Muscle of leg (tissue), 11 donors: ENCODE measurements around the gene NLGN3. TPM values are rescaled to one million over a fixed set of nuclear protein-coding genes. Genes with fewer than 3 reads are reported as not detected.

Experiments used
- DNase-seq: peaks from one replicate; pipeline ENCODE4 v3.0.0; 2013
- H3K27ac ChIP-seq: one replicate; pipeline ENCODE4 v1.5.1; 2013; ENCODE audit warnings: mild to moderate bottlenecking, low read length, control low read depth
- H3K27me3 ChIP-seq: one replicate; pipeline ENCODE4 v1.6.1; 2013; ENCODE audit warnings: low read length; ENCODE audit not compliant: control insufficient read depth, insufficient read depth
- H3K36me3 ChIP-seq: one replicate; pipeline ENCODE4 v1.6.1; 2013; ENCODE audit warnings: low read length; ENCODE audit not compliant: control insufficient read depth, insufficient read depth
- H3K4me1 ChIP-seq: one replicate; pipeline ENCODE4 v1.6.1; 2013; ENCODE audit warnings: low read length; ENCODE audit not compliant: control insufficient read depth, insufficient read depth
- H3K4me3 ChIP-seq: one replicate; pipeline ENCODE4 v1.5.1; 2013; ENCODE audit warnings: low read length, control low read depth
- H3K9me3 ChIP-seq: replicated peaks from 2 replicates; pipeline ENCODE4 v1.6.1; 2013; ENCODE audit warnings: low read depth, low read length; ENCODE audit not compliant: control insufficient read depth
- WGBS: methylation state at CpG from one replicate; pipeline ENCODE4 v1.1.5; 2013; ENCODE audit warnings: missing lambda C conversion rate; ENCODE audit not compliant: insufficient coverage; 5-methylcytosine and 5-hydroxymethylcytosine counted together
- polyA plus RNA-seq, 8 donors: library from polyadenylated mRNA; unstranded; fragments of 120-200 nt; gene quantifications; one replicate each; pipeline versions ENCODE4 v1.2.1 to v1.2.3, GENCODE V29; 2013; ENCODE audit warnings: inconsistent platforms in 1 of 8, low replicate concordance in 1 of 8; ENCODE audit not compliant: insufficient read length in 8 of 8, insufficient read depth in 1 of 8
- total RNA-seq: library from RNA; stranded (reverse); fragments of 120-200 nt; gene quantifications from one replicate; pipeline ENCODE4 v1.2.4, GENCODE V29; 2013

The NLGN3 gene
- total and polyA plus RNA-seq, 9 donors, result 1.9 to 7.8 (median 3.5) TPM

DNA sequence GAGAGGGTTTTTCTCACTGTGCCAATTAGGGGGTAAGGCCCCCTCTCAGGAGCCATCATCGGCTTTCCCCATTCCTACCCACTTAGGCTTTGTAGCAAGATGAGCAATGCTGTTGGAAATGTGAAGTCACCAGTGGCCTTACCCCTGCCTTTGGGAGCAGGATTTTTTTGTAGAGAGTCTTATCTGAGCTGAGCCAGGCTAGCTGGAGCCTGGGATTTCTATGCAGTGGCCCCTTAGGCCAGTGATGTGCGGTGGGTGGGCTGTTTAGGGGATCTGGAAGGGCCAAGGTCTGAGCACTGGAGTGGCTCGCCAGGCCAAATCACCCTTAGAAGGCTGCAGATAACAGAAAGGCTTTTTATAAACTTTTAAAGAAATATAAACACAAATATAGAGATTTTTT is 42.3 kb upstream of the NLGN3 start:
- WGBS, result 20% methylated on average over 1 of the region's 3 CpGs
- Histone ChIP-seq H3K27ac (peak overlapping the region; percentile 89), H3K4me3 (no peak overlapping the region), H3K36me3 (no peaks in the 10 kb centered on the region), H3K4me1 (peaks cover 50% of the 10 kb centered on the region), H3K9me3 (no peaks in the 10 kb centered on the region), H3K27me3 (peaks cover 11% of the 10 kb centered on the region)
- no peak for DNase-seq

DNA sequence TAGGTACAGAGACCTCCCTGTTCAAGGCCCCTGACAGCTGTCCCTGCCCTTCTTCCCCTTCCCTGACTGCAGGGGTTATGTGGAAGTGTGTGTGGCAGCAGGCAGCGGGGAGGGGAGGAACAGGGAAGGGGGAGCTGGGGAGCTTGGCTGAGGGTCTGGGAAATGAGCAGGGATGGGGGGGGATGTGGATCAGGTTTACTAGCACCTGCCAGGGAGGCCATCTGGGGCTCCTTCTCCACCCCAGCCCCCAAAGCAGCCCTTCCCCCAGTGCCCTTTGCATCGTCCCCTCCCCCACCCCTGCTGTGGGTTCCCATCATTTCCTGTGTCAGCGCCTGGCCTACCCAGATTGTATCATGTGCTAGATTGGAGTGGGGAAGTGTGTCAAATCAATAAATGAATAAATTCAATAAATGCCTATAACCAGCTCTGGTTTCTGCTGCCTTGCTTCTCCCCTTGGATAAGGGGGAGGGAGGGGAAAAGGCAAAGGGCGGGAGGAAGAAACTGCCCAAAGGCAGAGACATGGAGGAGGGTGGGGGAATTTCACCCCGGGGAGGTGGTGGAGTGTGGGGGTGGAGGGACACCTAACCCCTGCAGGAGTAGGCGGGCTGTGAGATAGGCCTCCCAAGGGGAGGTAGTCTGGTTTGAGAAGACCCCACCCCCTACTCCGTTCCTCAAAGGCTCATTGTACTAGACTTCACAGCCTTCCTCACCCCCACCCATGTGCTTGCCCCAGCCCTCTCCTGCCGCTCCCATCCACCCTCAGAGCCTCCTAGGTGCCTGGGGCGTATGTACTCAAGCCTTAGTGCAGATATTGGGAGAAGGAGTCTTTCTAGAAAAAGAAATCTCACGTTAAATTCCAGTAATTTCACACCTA is 41.3 kb upstream of the NLGN3 start:
- H3K9me3 ChIP-seq, result no peaks in the 10 kb centered on the region
- no peaks in the 10 kb centered on the region for H3K36me3 ChIP-seq
- peak overlapping the region; percentile 89 for H3K27ac ChIP-seq
- no CpG with 5 or more reads among the region's 10 CpGs for WGBS
- peaks cover 59% of the 10 kb centered on the region for H3K4me1 ChIP-seq
- H3K4me3 ChIP-seq, result no peak overlapping the region
- DNase-seq, result peak; percentile 78
- H3K27me3 ChIP-seq, result peaks cover 6% of the 10 kb centered on the region

DNA sequence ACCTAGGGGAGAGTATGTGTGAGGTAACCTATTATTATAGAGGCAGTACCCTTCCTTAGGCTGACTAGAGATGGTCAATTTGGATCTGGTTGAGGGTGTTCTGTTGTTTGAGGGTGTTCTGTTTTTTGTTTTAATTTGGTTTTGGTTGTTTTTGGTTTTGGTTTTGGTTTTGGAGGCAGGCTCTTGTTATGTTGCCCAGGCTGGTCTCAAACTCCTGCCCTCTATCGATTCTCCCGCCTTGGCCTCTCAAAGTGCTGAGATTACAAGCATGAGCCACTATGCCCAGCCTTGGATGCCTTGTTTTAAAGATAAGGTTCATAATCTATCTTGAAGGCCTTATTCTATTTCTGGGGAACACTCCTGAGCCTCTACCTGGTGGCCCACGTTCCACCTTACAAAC is 39.0 kb upstream of the NLGN3 start:
- Histone ChIP-seq H3K27me3 (peaks cover 2% of the 10 kb centered on the region), H3K4me3 (no peak overlapping the region), H3K9me3 (no peaks in the 10 kb centered on the region), H3K36me3 (no peaks in the 10 kb centered on the region), H3K27ac (no peak overlapping the region), H3K4me1 (peaks cover 54% of the 10 kb centered on the region)
- no peak for DNase-seq
- 78% methylated on average over 3 of the region's 3 CpGs for WGBS

DNA sequence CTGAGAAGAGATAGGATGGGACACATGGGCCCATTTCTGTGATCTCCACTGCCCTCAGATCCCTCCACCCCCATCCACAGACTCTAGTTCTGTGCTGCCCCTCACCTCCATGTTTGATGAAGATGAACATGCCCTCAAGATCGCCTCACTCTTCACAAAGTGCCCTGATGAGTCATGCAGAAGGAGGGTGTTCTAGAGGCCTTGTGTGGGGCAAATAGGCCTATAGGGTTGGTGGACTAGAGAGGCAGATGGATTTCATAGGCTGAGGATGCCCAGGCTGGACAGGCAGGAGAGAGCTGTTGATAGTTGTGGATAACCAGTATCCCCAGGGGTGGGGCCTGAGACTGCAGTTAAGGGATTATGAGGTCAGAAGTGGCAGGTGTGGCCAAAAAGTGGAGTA is 38.2 kb upstream of the NLGN3 start, which contains the start of gene CXorf65:
TSS of gene CXorf65 (minus strand) at position 314 of the 400 bp plus-strand sequence. CDS start at position 130, 184 bp downstream.
- Histone ChIP-seq H3K4me1 (peaks cover 50% of the 10 kb centered on the region), H3K4me3 (no peak within 1 kb of the TSS), H3K27me3 (peaks cover 3% of the 10 kb centered on the region), H3K36me3 (no peaks in the 10 kb centered on the region), H3K27ac (no peak within 1 kb of the TSS), H3K9me3 (no peaks in the 10 kb centered on the region)
- DNase-seq, result no peak
- no CpG with 5 or more reads among the region's 1 CpG for WGBS

DNA sequence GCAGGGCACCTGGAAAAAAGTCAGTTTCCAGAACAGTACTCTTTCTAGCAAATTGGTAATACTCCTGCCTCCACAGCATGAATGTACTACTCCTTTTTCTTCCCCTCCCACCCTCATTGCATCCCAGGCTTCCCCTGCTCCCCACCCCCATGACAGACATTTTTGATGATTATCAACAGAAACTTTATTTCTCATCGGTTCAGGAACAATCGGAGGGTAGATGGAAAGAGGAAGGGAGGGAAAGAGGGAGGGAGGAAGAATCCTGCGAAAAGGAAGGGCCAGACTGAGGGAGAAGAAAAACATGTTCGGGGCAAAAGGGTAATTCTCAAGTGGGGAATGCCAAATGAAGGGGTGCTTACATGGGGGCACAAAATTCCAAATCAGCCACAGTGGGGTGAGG is 37.4 kb upstream of the NLGN3 start:
- peaks cover 45% of the 10 kb centered on the region for H3K4me1 ChIP-seq
- H3K36me3 ChIP-seq, result no peaks in the 10 kb centered on the region

DNA sequence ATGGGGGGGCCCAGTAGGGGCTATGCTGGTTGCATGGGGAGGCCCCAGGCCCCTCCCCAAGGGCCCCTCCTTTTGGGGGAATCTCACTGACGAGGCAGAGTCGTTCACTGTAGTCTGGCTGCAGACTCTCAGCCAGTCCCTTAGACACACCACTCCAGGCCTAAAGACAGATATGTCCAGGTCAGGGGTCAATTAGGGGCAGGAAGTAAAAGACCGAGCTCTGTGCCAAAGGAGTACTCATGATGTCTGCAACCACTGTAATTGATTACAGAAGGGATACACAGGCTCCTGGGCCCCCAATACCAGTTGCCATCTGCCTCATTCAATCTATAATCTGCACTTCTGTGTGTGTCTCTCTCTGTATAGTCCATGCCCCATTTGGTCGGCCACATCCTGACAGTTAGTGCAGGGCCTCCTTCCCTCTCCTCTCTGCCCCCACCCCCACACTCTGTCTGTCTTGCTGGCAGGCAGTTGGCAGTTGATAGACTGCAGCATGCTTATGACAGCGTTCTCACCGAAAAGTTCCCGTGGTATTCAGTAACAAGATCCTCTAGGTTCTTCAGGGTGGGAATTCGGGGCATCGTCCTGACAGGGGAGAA is 36.8 kb upstream of the NLGN3 start:
- DNase-seq, result peak; percentile 26
- H3K4me3 ChIP-seq, result no peak overlapping the region
- H3K9me3 ChIP-seq, result no peaks in the 10 kb centered on the region
- 57% methylated on average over 1 of the region's 9 CpGs for WGBS
- peaks cover 39% of the 10 kb centered on the region for H3K4me1 ChIP-seq
- peaks cover 4% of the 10 kb centered on the region for H3K27me3 ChIP-seq
- no peaks in the 10 kb centered on the region for H3K36me3 ChIP-seq
- H3K27ac ChIP-seq, result peak overlapping the region; percentile 44

More for the DNA sequence above, 37.4 kb upstream of the NLGN3 start:
- DNase-seq, result no peak
- H3K4me3 ChIP-seq, result no peak overlapping the region
- no peaks in the 10 kb centered on the region for H3K9me3 ChIP-seq
- H3K27ac ChIP-seq, result no peak overlapping the region
- 72% methylated on average over 3 of the region's 4 CpGs for WGBS
- H3K27me3 ChIP-seq, result peaks cover 4% of the 10 kb centered on the region

DNA sequence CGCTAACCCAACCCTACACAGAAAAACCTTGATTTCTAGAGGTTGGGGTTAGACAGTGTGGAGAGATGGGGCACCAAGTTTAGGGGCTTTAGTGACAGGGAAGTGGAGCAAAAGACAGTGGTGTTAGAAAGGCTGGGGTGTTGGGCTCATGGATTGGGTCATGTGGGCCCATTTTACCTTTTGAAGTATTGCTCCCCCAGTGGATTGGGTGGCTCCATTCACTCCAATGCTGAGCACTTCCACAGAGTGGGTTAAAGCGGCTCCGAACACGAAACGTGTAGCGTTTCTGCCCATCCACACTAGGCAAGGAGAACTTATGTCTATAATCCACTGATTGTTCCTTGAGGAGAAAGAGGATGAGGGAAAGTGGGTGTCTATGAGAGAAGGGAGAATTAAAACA is 35.6 kb upstream of the NLGN3 start:
- no peak for DNase-seq
- no CpG with 5 or more reads among the region's 6 CpGs for WGBS
- Histone ChIP-seq H3K4me1 (peaks cover 28% of the 10 kb centered on the region), H3K36me3 (no peaks in the 10 kb centered on the region), H3K27me3 (peaks cover 4% of the 10 kb centered on the region), H3K4me3 (no peak overlapping the region), H3K9me3 (no peaks in the 10 kb centered on the region), H3K27ac (no peak overlapping the region)

DNA sequence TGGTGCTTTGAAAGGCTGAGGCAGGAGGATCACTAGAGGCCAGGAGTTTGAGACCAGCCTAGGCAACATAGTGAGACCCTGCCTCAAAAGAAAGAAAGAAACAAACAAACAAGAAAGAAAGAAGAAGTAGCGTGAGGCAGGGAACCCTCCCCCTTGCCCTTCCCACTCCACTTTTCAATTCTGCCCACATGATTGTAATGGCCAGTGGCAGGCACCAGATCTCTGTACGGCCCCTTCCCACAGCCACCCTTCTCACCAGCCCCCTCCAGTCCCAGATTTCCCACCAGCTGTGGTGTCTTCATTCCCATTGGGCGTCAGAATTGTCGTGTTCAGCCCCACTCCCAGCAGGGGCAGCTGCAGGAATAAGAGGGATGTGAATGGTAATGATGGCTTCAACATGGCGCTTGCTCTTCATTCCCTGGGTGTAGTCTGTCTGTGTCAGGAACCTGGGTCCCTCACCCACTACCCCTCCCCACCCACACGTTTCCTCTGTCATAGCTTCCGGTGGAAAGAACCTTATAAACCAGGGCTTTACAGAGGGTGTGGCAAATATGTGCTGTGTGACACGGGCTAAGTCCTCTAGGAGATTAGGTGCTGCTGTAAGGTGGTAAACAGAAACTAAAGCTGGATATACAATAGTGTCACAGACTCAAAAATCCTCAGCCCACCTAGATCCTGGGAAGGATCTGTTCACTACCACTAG is 33.3 kb upstream of the NLGN3 start, which contains the start of gene IL2RG:
TSS of gene IL2RG (minus strand) at position 437 of the 703 bp plus-strand sequence. CDS start at position 399, 38 bp downstream.
- no peaks in the 10 kb centered on the region for H3K9me3 ChIP-seq
- peaks cover 4% of the 10 kb centered on the region for H3K27me3 ChIP-seq
- no peak within 1 kb of the TSS for H3K27ac ChIP-seq
- peaks cover 21% of the 10 kb centered on the region for H3K4me1 ChIP-seq
- peak within 1 kb of the TSS; percentile 13 for H3K4me3 ChIP-seq
- WGBS, result 83% methylated on average over 1 of the region's 8 CpGs
- H3K36me3 ChIP-seq, result no peaks in the 10 kb centered on the region
- no peak for DNase-seq

DNA sequence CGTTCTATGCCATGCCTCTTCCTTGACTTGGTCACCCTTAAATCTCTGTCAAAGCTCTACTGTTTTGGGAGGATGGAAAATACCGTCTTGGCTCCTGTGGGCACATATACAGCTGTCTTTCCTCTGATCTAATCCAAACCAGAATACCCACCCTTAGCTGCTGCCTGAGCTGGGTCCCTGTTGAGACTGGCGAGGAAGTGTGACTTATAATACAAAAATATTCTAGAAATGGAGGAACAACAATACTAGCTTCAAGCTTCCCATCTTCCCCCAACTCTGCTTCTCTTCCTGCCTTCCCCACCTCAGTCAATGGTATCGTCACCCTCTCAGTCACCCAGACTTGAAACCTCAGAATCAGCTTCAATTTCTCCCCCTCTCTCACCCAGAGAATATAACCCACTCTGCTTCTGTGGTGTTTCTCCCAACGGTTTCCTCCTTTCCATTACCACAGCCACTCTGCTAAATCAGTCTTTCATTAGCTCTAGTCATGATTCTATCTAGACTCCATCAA is 32.7 kb upstream of the NLGN3 start:
- 26% methylated on average over 2 of the region's 5 CpGs for WGBS
- no peak overlapping the region for H3K4me3 ChIP-seq

DNA sequence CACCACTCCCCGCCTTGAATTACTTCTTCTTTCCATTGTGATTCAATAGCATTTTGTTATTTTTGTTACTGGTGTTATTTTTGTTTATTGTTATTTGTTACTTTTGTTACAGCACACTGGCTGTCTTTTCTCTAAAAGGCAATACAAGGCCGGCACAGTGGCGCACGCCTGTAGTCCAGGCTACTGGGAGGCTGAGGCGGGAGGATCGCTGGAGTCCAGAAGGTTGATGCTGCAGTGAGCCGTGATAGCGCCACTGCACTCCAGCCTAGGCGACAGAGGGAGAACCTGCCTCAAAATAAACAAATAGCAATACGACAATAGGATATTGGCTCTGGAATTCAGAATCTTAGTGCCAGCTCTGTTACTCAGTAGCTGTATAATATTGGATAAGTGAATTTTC is 27.3 kb upstream of the NLGN3 start:
- H3K27ac ChIP-seq, result no peak overlapping the region
- H3K27me3 ChIP-seq, result peaks cover 2% of the 10 kb centered on the region
- peaks cover 5% of the 10 kb centered on the region for H3K4me1 ChIP-seq
- 92% methylated on average over 4 of the region's 10 CpGs for WGBS
- DNase-seq, result no peak
- peaks cover 22% of the 10 kb centered on the region for H3K36me3 ChIP-seq
- no peaks in the 10 kb centered on the region for H3K9me3 ChIP-seq
- no peak overlapping the region for H3K4me3 ChIP-seq

More for the DNA sequence above, 32.7 kb upstream of the NLGN3 start:
- Histone ChIP-seq H3K4me1 (peaks cover 21% of the 10 kb centered on the region), H3K9me3 (no peaks in the 10 kb centered on the region), H3K27me3 (peaks cover 4% of the 10 kb centered on the region), H3K36me3 (no peaks in the 10 kb centered on the region), H3K27ac (no peak overlapping the region)
- DNase-seq, result no peak
